ENCODE data around the gene CFH.

Gene CFH

GRCh38 chr1:196655071-196655470 is 3.2 kb downstream of the CFH start:
- TF ChIP-seq FOXP2 (optimal IDR thresholded peaks at IDR 0.05; ENCODE audit: control extremely low read depth, extremely low read length, insufficient read depth) (no peak), POLR2AphosphoS5 (IDR thresholded peaks at IDR 0.05; ENCODE audit: borderline replicate concordance, low read depth, low read length) (no peak), EZH2 (IDR thresholded peaks at IDR 0.05) (no peak)
- Histone ChIP-seq H3K9ac (ENCODE audit: insufficient read length) (no peak overlapping the region), H3K4me3 (no peak overlapping the region), H3K27ac (no peak overlapping the region), H3K9me3 (ENCODE audit: low read depth, low read length) (no peaks in the 10 kb centered on the region), H3K36me3 (ENCODE audit: insufficient read depth, low read length) (no peaks in the 10 kb centered on the region)
- no peak for DNase-seq (ENCODE audit: low read depth, low spot score)

- no peak for DNase-seq (ENCODE audit: low read depth, low spot score)
- Histone ChIP-seq H3K9me3 (ENCODE audit: low read depth, low read length) (no peaks in the 10 kb centered on the region), H3K4me3 (no peak overlapping the region), H3K9ac (ENCODE audit: insufficient read length) (no peak overlapping the region), H3K36me3 (ENCODE audit: insufficient read depth, low read length) (no peaks in the 10 kb centered on the region), H3K27ac (no peak overlapping the region)
- TF ChIP-seq FOXP2 (optimal IDR thresholded peaks at IDR 0.05; ENCODE audit: control extremely low read depth, extremely low read length, insufficient read depth) (no peak), POLR2AphosphoS5 (IDR thresholded peaks at IDR 0.05; ENCODE audit: borderline replicate concordance, low read depth, low read length) (no peak), EZH2 (IDR thresholded peaks at IDR 0.05) (no peak)
Observed at GRCh38 chr1:196655494-196655893, 3.7 kb downstream of the CFH start.

- Histone ChIP-seq H3K9me3 (ENCODE audit: low read depth, low read length) (no peaks in the 10 kb centered on the region), H3K27ac (no peak overlapping the region), H3K4me3 (no peak overlapping the region), H3K9ac (ENCODE audit: insufficient read length) (no peak overlapping the region), H3K36me3 (ENCODE audit: insufficient read depth, low read length) (no peaks in the 10 kb centered on the region)
- TF ChIP-seq FOXP2 (optimal IDR thresholded peaks at IDR 0.05; ENCODE audit: control extremely low read depth, extremely low read length, insufficient read depth) (no peak), EZH2 (IDR thresholded peaks at IDR 0.05) (no peak), POLR2AphosphoS5 (IDR thresholded peaks at IDR 0.05; ENCODE audit: borderline replicate concordance, low read depth, low read length) (no peak)
- no peak for DNase-seq (ENCODE audit: low read depth, low spot score)
Observed at GRCh38 chr1:196659471-196659870, 7.6 kb downstream of the CFH start.

- TF ChIP-seq EZH2 (IDR thresholded peaks at IDR 0.05) = no peak
- no peak for TF ChIP-seq POLR2AphosphoS5 (IDR thresholded peaks at IDR 0.05; ENCODE audit: borderline replicate concordance, low read depth, low read length)
- no peak for TF ChIP-seq FOXP2 (optimal IDR thresholded peaks at IDR 0.05; ENCODE audit: control extremely low read depth, extremely low read length, insufficient read depth)
- no peaks in the 10 kb centered on the region for H3K36me3 ChIP-seq (ENCODE audit: insufficient read depth, low read length)
- no peak for DNase-seq (ENCODE audit: low read depth, low spot score)
- H3K4me3 ChIP-seq = no peak overlapping the region
- no peaks in the 10 kb centered on the region for H3K9me3 ChIP-seq (ENCODE audit: low read depth, low read length)
- no peak overlapping the region for H3K9ac ChIP-seq (ENCODE audit: insufficient read length)
- H3K27ac ChIP-seq = no peak overlapping the region
Observed at GRCh38 chr1:196660272-196660671, 8.4 kb downstream of the CFH start.

- H3K9me3 ChIP-seq (ENCODE audit: low read depth, low read length) = no peaks in the 10 kb centered on the region
- TF ChIP-seq FOXP2 (optimal IDR thresholded peaks at IDR 0.05; ENCODE audit: control extremely low read depth, extremely low read length, insufficient read depth) (no peak), EZH2 (IDR thresholded peaks at IDR 0.05) (no peak), POLR2AphosphoS5 (IDR thresholded peaks at IDR 0.05; ENCODE audit: borderline replicate concordance, low read depth, low read length) (no peak)
- no peak for DNase-seq (ENCODE audit: low read depth, low spot score)
- H3K9ac ChIP-seq (ENCODE audit: insufficient read length) = no peak overlapping the region
- no peak overlapping the region for H3K4me3 ChIP-seq
- H3K36me3 ChIP-seq (ENCODE audit: insufficient read depth, low read length) = no peaks in the 10 kb centered on the region
- no peak overlapping the region for H3K27ac ChIP-seq
Observed at GRCh38 chr1:196660852-196661251, 9.0 kb downstream of the CFH start.

- Histone ChIP-seq H3K36me3 (ENCODE audit: insufficient read depth, low read length) (no peaks in the 10 kb centered on the region), H3K27ac (no peak overlapping the region), H3K9ac (ENCODE audit: insufficient read length) (no peak overlapping the region), H3K9me3 (ENCODE audit: low read depth, low read length) (no peaks in the 10 kb centered on the region), H3K4me3 (no peak overlapping the region)
- no peak for DNase-seq (ENCODE audit: low read depth, low spot score)
- TF ChIP-seq POLR2AphosphoS5 (IDR thresholded peaks at IDR 0.05; ENCODE audit: borderline replicate concordance, low read depth, low read length) (no peak), EZH2 (IDR thresholded peaks at IDR 0.05) (no peak), FOXP2 (optimal IDR thresholded peaks at IDR 0.05; ENCODE audit: control extremely low read depth, extremely low read length, insufficient read depth) (no peak)
Observed at GRCh38 chr1:196661345-196661744, 9.5 kb downstream of the CFH start.

GRCh38 chr1:196667131-196667530 is 15.3 kb downstream of the CFH start:
- Histone ChIP-seq H3K27ac (no peak overlapping the region), H3K9me3 (ENCODE audit: low read depth, low read length) (no peaks in the 10 kb centered on the region), H3K36me3 (ENCODE audit: insufficient read depth, low read length) (no peaks in the 10 kb centered on the region), H3K4me3 (no peak overlapping the region), H3K9ac (ENCODE audit: insufficient read length) (no peak overlapping the region)
- TF ChIP-seq EZH2 (IDR thresholded peaks at IDR 0.05) (no peak), FOXP2 (optimal IDR thresholded peaks at IDR 0.05; ENCODE audit: control extremely low read depth, extremely low read length, insufficient read depth) (no peak), POLR2AphosphoS5 (IDR thresholded peaks at IDR 0.05; ENCODE audit: borderline replicate concordance, low read depth, low read length) (no peak)
- DNase-seq (ENCODE audit: low read depth, low spot score) = no peak

- Histone ChIP-seq H3K27ac (no peak overlapping the region), H3K9me3 (ENCODE audit: low read depth, low read length) (no peaks in the 10 kb centered on the region), H3K9ac (ENCODE audit: insufficient read length) (no peak overlapping the region), H3K36me3 (ENCODE audit: insufficient read depth, low read length) (no peaks in the 10 kb centered on the region), H3K4me3 (no peak overlapping the region)
- TF ChIP-seq POLR2AphosphoS5 (IDR thresholded peaks at IDR 0.05; ENCODE audit: borderline replicate concordance, low read depth, low read length) (no peak), EZH2 (IDR thresholded peaks at IDR 0.05) (no peak), FOXP2 (optimal IDR thresholded peaks at IDR 0.05; ENCODE audit: control extremely low read depth, extremely low read length, insufficient read depth) (no peak)
- DNase-seq (ENCODE audit: low read depth, low spot score) = no peak
Observed at GRCh38 chr1:196669051-196669450, 17.2 kb downstream of the CFH start.

GRCh38 chr1:196669693-196670092 is 17.9 kb downstream of the CFH start:
- no peak for TF ChIP-seq POLR2AphosphoS5 (IDR thresholded peaks at IDR 0.05; ENCODE audit: borderline replicate concordance, low read depth, low read length)
- no peak for TF ChIP-seq EZH2 (IDR thresholded peaks at IDR 0.05)
- TF ChIP-seq FOXP2 (optimal IDR thresholded peaks at IDR 0.05; ENCODE audit: control extremely low read depth, extremely low read length, insufficient read depth) = no peak
- no peak for DNase-seq (ENCODE audit: low read depth, low spot score)
- Histone ChIP-seq H3K36me3 (ENCODE audit: insufficient read depth, low read length) (no peaks in the 10 kb centered on the region), H3K9ac (ENCODE audit: insufficient read length) (no peak overlapping the region), H3K4me3 (no peak overlapping the region), H3K27ac (no peak overlapping the region), H3K9me3 (ENCODE audit: low read depth, low read length) (no peaks in the 10 kb centered on the region)
